Muscle layer of colon (tissue), 2 donors: Measurements from ENCODE around the gene MTHFD1L.
A peak's percentile ranks its signal among the peaks of the same experiment; 100 is the strongest.

Experiments used
- H3K27ac ChIP-seq: one replicate; pipeline ENCODE4 v1.7.0; 2013; ENCODE audit warnings: low read depth, mild to moderate bottlenecking, low read length, moderate library complexity
- H3K27me3 ChIP-seq, 2 donors: one replicate each; pipeline ENCODE4 v1.7.0; 2013; ENCODE audit warnings: low read length in 2 of 2, mild to moderate bottlenecking in 2 of 2; ENCODE audit not compliant: insufficient read depth in 2 of 2, control insufficient read depth in 1 of 2
- H3K36me3 ChIP-seq: one replicate; pipeline ENCODE4 v1.7.0; 2013; ENCODE audit warnings: mild to moderate bottlenecking, low read length; ENCODE audit not compliant: insufficient read depth
- H3K4me1 ChIP-seq: one replicate; pipeline ENCODE4 v1.7.0; 2013; ENCODE audit warnings: mild to moderate bottlenecking, low read length; ENCODE audit not compliant: insufficient read depth
- H3K4me3 ChIP-seq, 2 donors: one replicate each; pipeline ENCODE4 v1.7.0; 2013; ENCODE audit warnings: low read length in 2 of 2, low read depth in 1 of 2, mild to moderate bottlenecking in 1 of 2, moderate library complexity in 1 of 2
- H3K9ac ChIP-seq: one replicate; pipeline ENCODE4 v1.7.0; 2013; ENCODE audit warnings: low read length
- H3K9me3 ChIP-seq: one replicate; pipeline ENCODE4 v1.7.0; 2013; ENCODE audit warnings: mild to moderate bottlenecking, low read length
- donor health status: abdominal sarcoma.
- donor health status: Adenocarcinoma of cecum.

MTHFD1L gene

GRCh38 chr6:150887978-150888563 lies 22.6 kb downstream of the MTHFD1L start:
- H3K4me1 ChIP-seq = peaks cover 5% of the 10 kb centered on the region
- H3K4me3 ChIP-seq = no peak overlapping the region
- no peaks in the 10 kb centered on the region for H3K9me3 ChIP-seq
- H3K27me3 ChIP-seq = no peaks in the 10 kb centered on the region
- peaks cover 5% of the 10 kb centered on the region for H3K36me3 ChIP-seq
- H3K9ac ChIP-seq = no peak overlapping the region
- no peak overlapping the region for H3K27ac ChIP-seq

GRCh38 chr6:150890346-150890745 lies 24.8 kb downstream of the MTHFD1L start:
- Histone ChIP-seq H3K9ac (no peak overlapping the region), H3K4me1 (peaks cover 17% of the 10 kb centered on the region), H3K9me3 (no peaks in the 10 kb centered on the region), H3K4me3 (no peak overlapping the region), H3K27me3 (no peaks in the 10 kb centered on the region), H3K27ac (no peak overlapping the region), H3K36me3 (peaks cover 5% of the 10 kb centered on the region)

GRCh38 chr6:150891888-150892485 lies 26.5 kb downstream of the MTHFD1L start:
- H3K4me3 ChIP-seq = no peak overlapping the region
- H3K27me3 ChIP-seq = no peaks in the 10 kb centered on the region
- peaks cover 5% of the 10 kb centered on the region for H3K36me3 ChIP-seq
- no peak overlapping the region for H3K9ac ChIP-seq
- no peaks in the 10 kb centered on the region for H3K9me3 ChIP-seq
- no peak overlapping the region for H3K27ac ChIP-seq
- H3K4me1 ChIP-seq = peaks cover 17% of the 10 kb centered on the region

GRCh38 chr6:150894191-150894744 lies 28.8 kb downstream of the MTHFD1L start:
- no peak overlapping the region for H3K4me3 ChIP-seq
- no peak overlapping the region for H3K27ac ChIP-seq
- H3K9me3 ChIP-seq = no peaks in the 10 kb centered on the region
- peaks cover 5% of the 10 kb centered on the region for H3K36me3 ChIP-seq
- no peaks in the 10 kb centered on the region for H3K27me3 ChIP-seq
- no peak overlapping the region for H3K9ac ChIP-seq
- peaks cover 23% of the 10 kb centered on the region for H3K4me1 ChIP-seq

GRCh38 chr6:150894935-150895552 lies 29.5 kb downstream of the MTHFD1L start:
- no peak overlapping the region for H3K4me3 ChIP-seq
- no peaks in the 10 kb centered on the region for H3K27me3 ChIP-seq
- no peaks in the 10 kb centered on the region for H3K9me3 ChIP-seq
- no peak overlapping the region for H3K9ac ChIP-seq
- no peak overlapping the region for H3K27ac ChIP-seq
- peaks cover 5% of the 10 kb centered on the region for H3K36me3 ChIP-seq
- peaks cover 23% of the 10 kb centered on the region for H3K4me1 ChIP-seq

GRCh38 chr6:150895928-150896632 lies 30.6 kb downstream of the MTHFD1L start:
- Histone ChIP-seq H3K9me3 (no peaks in the 10 kb centered on the region), H3K27ac (no peak overlapping the region), H3K4me3 (no peak overlapping the region), H3K36me3 (no peaks in the 10 kb centered on the region), H3K9ac (no peak overlapping the region), H3K4me1 (peaks cover 23% of the 10 kb centered on the region), H3K27me3 (no peaks in the 10 kb centered on the region)

GRCh38 chr6:150897400-150897943 lies 32.0 kb downstream of the MTHFD1L start:
- Histone ChIP-seq H3K4me3 (no peak overlapping the region), H3K36me3 (no peaks in the 10 kb centered on the region), H3K9me3 (no peaks in the 10 kb centered on the region), H3K27me3 (no peaks in the 10 kb centered on the region), H3K9ac (no peak overlapping the region), H3K4me1 (peaks cover 23% of the 10 kb centered on the region), H3K27ac (no peak overlapping the region)

- Histone ChIP-seq H3K4me1 (peaks cover 25% of the 10 kb centered on the region), H3K27me3 (no peaks in the 10 kb centered on the region), H3K9ac (no peak overlapping the region), H3K36me3 (no peaks in the 10 kb centered on the region), H3K27ac (no peak overlapping the region), H3K4me3 (peak overlapping the region in 1 of 2 donors; percentile 24), H3K9me3 (no peaks in the 10 kb centered on the region)
Measured at GRCh38 chr6:150898399-150899170, 33.1 kb downstream of the MTHFD1L start.

- Histone ChIP-seq H3K27ac (no peak overlapping the region), H3K27me3 (no peaks in the 10 kb centered on the region), H3K4me1 (peaks cover 24% of the 10 kb centered on the region), H3K9ac (no peak overlapping the region), H3K36me3 (no peaks in the 10 kb centered on the region), H3K9me3 (no peaks in the 10 kb centered on the region), H3K4me3 (no peak overlapping the region)
Measured at GRCh38 chr6:150899231-150899630, 33.7 kb downstream of the MTHFD1L start.

- Histone ChIP-seq H3K9ac (no peak overlapping the region), H3K4me1 (peaks cover 16% of the 10 kb centered on the region), H3K27me3 (no peaks in the 10 kb centered on the region), H3K9me3 (no peaks in the 10 kb centered on the region), H3K27ac (no peak overlapping the region), H3K4me3 (no peak overlapping the region), H3K36me3 (no peaks in the 10 kb centered on the region)
Measured at GRCh38 chr6:150900049-150900448, 34.5 kb downstream of the MTHFD1L start.
